GM19025 (cell line): Measurements from ENCODE around the gene OR4S1.
A peak's percentile ranks its signal among the peaks of the same experiment; 100 is the strongest.
"Not testable (repeated sequence)": the region's sequence is repeated elsewhere in the genome, so short reads cannot be mapped to it uniquely, and the experiment has no call there.

ENCODE experiments used
- ATAC-seq: cut with Tn5 transposase; IDR thresholded peaks from one replicate; pipeline ENCODE4 v1.9.1; 2021; ENCODE audit warnings: mild to moderate bottlenecking, low read depth, moderate library complexity; ENCODE audit not compliant: unreplicated experiment

OR4S1 gene

GRCh38 chr11:48305923-48306322, at the start of gene OR4S1:
Gene OR4S1, plus strand, starts transcription at chr11:48306223. Its CDS starts 0 bp downstream, at chr11:48306223.
- no peak for ATAC-seq

- ATAC-seq: no peak
These were observed 44.4 kb upstream of the OR4S1 start for GRCh38 chr11:48261600-48261999.

GRCh38 chr11:48263423-48263911, 42.6 kb upstream of the OR4S1 start, which contains the start of gene OR4X1:
Gene OR4X1, plus strand, starts transcription at chr11:48263861. Its CDS starts 0 bp downstream, at chr11:48263861.
- ATAC-seq: no peak

- ATAC-seq: no peak
These were observed 35.4 kb upstream of the OR4S1 start for GRCh38 chr11:48270621-48271020.

- ATAC-seq: no peak
These were observed 33.4 kb upstream of the OR4S1 start for GRCh38 chr11:48272606-48273005.

GRCh38 chr11:48307760-48308386, 1.9 kb downstream of the OR4S1 start:
- ATAC-seq: peak; percentile 83

GRCh38 chr11:48313590-48313989, 7.6 kb downstream of the OR4S1 start:
- not testable (repeated sequence) for ATAC-seq

GRCh38 chr11:48319813-48320212, 13.8 kb downstream of the OR4S1 start:
- ATAC-seq: not testable (repeated sequence)

- ATAC-seq: not testable (repeated sequence)
These were observed 18.6 kb downstream of the OR4S1 start, which contains the start of gene OR4C3 for GRCh38 chr11:48324620-48325019. Gene OR4C3, plus strand, starts transcription at chr11:48324920. Its CDS starts 102 bp downstream, at chr11:48325022.

- ATAC-seq: no peak
These were observed 35.4 kb downstream of the OR4S1 start for GRCh38 chr11:48341466-48341865.

- ATAC-seq: not testable (repeated sequence)
These were observed 36.5 kb downstream of the OR4S1 start for GRCh38 chr11:48342505-48342904.

GRCh38 chr11:48346286-48346685, 40.3 kb downstream of the OR4S1 start:
- not testable (repeated sequence) for ATAC-seq

- ATAC-seq: no peak
These were observed 48.0 kb downstream of the OR4S1 start for GRCh38 chr11:48354013-48354412.

GRCh38 chr11:48354677-48355076, 48.7 kb downstream of the OR4S1 start:
- ATAC-seq: no peak
